Measurements from ENCODE around the gene INPP4B.

INPP4B gene

GRCh38 chr4:142719854-142720541, 126.1 kb downstream of the INPP4B start:
- no peak for DNase-seq

GRCh38 chr4:142718981-142719380, 127.1 kb downstream of the INPP4B start:
- no peak for DNase-seq

- no peak for DNase-seq
These were observed 130.4 kb downstream of the INPP4B start for GRCh38 chr4:142715727-142716126.

DNA sequence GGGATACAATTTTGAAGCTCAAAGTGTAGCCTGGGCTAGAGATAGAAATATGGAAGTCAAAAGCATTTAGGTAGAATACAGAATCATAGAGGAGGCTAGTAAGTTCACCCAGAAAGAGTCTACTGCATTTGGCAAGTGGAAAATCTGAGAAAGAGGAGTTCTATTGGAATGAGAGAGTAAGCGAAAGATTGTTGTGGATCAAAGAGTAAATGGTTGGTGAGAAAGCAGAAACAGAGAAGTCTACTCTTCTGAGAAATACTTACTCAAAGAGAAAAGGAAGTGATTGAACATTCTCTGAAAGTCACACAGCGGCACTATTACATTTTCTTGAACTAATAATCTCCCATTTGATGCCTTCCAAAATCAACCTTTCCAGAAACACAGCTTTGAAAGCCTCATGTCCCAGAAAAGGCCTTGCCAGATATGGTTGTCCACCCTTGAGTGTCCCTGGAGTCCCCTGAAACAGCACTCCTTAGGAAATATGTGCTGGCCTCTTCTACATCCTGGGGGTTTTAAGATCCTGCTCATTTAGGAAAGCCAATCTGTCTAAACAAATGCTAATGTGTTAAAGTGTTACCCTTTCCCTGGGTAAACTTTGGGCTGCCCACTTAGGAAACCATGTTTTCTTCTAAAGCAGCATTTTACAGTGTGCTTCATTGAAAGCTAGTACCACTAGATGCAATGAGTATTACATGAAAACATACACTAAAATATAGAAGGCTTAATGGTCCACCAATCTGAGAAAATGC, 132.6 kb downstream of the INPP4B start:
- no peak for DNase-seq

DNA sequence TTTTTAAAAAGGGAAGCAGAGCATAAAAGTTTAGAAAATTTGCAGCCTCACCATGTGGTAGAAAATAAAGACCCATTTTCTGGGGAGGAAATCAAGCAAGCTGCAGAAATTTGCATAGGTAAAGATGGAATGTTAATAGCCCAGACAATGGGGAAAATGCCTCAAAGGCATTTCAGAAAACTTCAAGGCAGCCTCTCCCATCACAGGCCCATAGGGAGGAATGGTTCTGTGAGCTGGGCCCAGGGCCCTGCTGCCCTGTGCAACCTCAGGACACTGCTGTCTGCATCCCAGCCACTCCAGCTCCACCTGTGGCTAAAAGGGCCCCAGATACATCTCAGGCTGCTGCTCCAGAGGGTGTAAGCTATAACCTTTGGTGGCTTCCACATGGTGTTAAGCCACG, 137.9 kb downstream of the INPP4B start:
- DNase-seq = no peak

DNA sequence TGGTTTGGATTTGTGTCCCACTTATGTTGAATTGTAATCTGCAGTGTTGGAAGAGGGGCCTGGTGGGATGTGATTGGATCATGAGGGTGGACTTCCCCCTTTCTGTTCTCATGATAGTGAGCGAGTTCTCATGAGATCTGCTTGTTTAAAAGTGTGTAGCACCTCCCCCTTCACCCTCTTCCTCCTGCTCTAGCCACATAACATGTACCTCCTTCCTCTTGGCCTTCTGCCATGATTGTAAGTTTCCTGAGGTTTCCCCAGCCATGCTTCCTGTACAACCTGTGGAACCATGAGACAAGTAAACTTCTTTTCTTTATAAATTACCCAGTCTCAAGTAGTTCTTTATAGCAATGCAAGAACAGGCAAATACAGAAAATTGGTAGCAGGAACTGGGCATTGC, 138.7 kb downstream of the INPP4B start:
- no peak for DNase-seq

DNA sequence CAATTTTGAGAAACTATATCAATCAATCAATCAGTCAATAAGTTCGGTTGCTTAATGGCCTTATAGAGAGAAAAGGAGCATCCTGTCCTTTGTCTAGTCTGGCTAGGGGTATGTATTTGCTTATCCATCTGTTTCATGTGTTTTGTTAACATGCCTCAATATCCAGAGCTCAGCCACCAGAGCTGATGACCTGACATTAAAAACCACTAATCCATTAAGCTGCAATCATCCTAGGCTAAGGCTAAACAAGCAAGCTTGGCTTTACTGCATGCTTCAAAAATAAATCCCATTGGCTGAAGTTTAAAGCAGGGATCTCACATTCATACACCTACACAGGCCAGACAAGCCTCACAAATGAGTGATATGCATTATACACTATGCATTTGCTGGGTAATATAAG, 139.7 kb downstream of the INPP4B start:
- DNase-seq = no peak

GRCh38 chr4:142705820-142706219, 140.3 kb downstream of the INPP4B start:
- DNase-seq = no peak

DNA sequence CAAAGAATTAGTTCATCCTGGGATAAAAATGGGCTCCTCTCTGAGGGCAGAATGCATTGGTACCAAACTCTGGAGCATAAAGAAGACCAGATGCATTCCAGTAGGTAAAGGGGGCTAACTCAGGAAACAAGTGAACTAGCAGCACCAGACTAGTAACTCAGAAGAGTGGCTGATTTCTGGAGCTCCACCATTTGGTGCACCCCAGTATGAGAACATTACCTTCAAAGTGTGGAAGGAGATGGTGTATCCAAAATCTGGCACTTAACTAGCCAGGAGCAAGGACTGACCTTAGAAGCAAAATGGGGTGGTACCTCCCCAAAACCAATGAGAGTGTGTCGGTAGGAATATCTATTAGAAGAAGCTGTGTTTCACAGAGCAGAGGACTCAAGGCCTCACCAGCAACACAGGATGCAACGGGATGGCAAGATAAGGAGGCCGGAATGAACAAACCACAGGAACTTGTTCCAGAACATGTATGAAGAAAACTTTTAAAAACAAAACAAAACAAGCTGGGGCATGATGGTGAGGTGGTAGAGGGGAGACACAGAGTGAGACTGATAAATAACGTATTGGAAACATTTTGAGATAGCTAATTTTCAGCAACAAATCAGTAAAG, 142.3 kb downstream of the INPP4B start:
- DNase-seq = no peak

- DNase-seq = no peak
These were observed 145.1 kb downstream of the INPP4B start for GRCh38 chr4:142701017-142701416.

DNA sequence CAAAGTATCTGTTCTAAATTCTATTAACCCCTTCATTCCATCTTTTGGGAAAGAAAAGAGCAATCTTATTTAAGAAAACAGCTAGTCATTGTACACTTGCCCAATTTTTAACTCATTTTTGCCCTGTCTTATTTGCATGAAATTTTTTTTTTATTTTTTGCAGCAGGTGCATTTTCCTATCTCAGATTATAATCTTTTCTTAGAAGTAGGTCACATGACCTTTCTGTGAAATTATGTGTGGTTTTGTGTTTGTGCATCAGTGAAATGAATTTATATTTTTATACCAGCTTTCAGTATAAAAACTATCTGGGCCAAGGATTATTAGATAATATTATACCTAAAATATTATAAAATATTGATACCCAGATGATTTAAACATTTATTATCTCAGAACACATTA, 145.6 kb downstream of the INPP4B start:
- no peak for DNase-seq

GRCh38 chr4:142698552-142698951, 147.5 kb downstream of the INPP4B start:
- DNase-seq = no peak

DNA sequence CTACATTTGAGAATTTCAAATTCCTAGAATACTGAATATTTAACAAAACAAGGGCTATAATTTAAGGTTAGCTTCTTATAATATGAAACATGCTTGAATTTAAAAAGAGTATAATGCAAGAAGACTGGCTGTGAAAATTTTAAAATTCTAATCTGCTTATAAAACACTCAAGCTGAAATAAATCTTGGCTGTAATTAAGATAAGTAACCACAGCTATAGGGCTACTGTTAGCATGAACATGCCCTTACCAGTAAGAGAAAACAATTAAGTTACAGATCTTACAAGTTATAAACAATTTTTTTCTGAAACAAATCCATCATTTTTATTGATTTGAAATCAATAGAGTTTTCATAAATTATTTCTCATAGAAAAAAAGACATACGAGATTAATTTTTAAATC, 148.2 kb downstream of the INPP4B start:
- DNase-seq = no peak

DNA sequence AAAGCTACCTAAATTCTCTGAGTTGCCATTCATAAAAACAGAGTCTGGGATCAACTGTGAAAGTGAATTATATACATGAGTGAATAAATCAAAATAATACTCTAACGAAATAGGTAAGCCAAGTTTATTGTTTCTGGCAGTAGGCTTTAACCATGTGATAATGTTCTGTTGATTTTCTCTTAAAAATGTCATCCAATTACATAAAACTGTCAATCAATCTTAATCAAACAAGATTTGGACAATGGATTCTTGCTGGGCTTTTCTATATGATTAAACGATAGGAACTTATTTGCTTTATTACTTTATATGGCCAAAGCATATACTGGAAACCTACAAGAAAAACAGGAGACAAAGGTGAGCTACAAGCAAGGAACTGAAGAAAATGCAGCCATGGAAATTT, 148.8 kb downstream of the INPP4B start:
- no peak for DNase-seq

DNA sequence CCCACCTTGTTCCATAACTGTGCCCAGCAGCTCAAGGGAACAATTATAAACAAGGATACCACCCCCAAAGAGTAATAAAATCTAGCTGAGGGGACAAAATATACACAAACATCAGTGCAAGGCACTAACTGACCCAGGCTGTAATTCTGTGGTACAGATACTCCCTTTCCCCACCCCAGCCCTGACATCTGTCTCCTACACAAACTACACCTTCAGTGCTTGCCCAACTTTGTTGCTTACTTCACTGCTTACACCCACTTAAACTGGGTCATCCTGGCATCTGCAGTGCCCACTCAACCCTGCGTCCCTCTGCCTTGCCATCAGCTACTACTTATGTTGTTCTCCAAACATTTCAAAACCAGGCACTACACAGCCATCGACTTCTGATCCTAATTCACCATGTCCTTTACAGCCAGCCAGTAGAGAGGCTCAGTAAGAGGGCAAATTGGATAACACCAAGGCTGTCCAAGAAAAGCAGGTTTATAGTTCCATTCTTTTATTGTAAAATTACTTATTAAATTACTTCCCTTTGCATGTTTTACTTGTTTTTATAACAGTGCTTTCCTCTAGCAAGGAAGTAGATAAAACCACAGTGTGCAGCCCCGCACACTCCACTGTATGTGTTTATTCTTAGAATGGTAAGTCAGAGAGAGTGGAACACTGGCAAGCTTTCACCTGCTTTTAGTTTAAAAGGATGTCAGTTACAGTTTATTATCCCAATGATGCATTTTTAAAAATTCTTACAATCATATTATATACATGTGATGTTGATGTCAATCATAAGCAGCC, 149.6 kb downstream of the INPP4B start:
- DNase-seq = no peak

GRCh38 chr4:142690406-142691163, 155.5 kb downstream of the INPP4B start:
- DNase-seq = no peak

DNA sequence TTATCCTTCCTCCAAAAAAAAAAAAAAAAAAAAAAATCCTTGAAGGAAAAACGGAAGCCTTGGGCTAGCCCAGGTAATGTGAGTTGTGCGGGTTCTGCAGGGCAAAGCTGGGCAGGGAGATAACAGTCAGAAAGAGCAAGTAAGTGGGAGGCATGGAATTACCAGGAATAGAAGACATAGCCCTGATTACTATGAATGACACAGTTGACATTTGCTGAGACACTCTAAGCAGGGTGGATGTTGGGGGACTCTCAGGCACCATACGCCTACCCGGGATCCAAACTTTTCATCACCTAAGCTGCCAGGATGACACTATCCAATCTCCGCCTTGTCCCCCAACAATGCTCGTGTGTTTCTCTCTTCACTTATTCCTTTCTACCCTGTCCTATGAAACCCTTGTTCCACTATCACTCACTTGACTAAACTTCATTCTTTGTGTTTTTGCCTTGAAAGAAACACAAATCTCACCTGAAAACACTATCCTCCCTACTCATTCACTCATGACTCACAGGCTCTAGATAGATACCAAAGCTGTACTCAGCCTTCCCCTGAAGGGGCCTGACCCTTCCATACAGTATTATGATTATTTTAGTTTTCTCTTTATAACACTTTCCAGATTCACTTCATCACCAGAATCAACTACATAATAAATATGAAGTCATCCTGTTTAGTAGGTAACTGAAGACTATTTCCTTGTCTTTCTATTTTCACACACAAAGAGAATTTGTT, 158.4 kb downstream of the INPP4B start:
- DNase-seq = no peak

GRCh38 chr4:142686081-142686480, 160.0 kb downstream of the INPP4B start:
- DNase-seq = no peak

- DNase-seq = no peak
These were observed 162.1 kb downstream of the INPP4B start for GRCh38 chr4:142683997-142684396.

- DNase-seq = no peak
These were observed 162.6 kb downstream of the INPP4B start for GRCh38 chr4:142683503-142683902.

- DNase-seq = no peak
These were observed 174.6 kb downstream of the INPP4B start for GRCh38 chr4:142671516-142671915.

DNA sequence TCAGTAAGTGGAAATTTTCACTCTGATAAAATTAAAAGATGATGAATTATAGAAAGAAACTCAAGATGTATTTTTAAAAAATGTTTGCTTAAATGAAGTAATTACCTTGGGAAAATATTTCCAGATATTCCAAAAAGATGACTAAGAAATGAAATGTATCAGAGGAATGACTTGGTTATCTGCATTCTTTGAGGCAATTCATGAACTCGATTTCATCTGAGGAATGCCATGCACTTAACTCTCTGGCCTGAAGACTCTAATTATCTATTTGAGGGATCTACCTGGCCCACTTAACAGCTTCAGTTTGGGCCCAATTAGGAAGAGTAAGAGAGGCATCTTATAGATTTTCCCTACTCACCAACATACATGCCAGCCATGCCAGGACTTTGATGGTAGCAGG, 182.3 kb downstream of the INPP4B start:
- DNase-seq = no peak

All from activated gamma-delta T cell treated with Interleukin-2 at 50 U/mL for 16 hours (primary cell).